Astrocyte (in vitro differentiated cells and primary cell): Measurements from ENCODE around the gene ID1. TPM values are rescaled to one million over a fixed set of nuclear protein-coding genes. Genes with fewer than 3 reads are reported as not detected.
"Not testable (repeated sequence)": the region's sequence is repeated elsewhere in the genome, so short reads cannot be mapped to it uniquely, and the experiment has no call there.

Experiments
- DNase-seq: peaks from one replicate; pipeline ENCODE4 v3.0.0-alpha.2; 2010; ENCODE audit warnings: low read depth
- FAIRE-seq: peaks from 2 replicates; lab custom pipeline; 2011; peaks lifted over from hg19 to GRCh38; lab: Jason Lieb, UNC
- H2AFZ ChIP-seq: 2 replicates; pipeline ENCODE4 v1.6.0; 2012; ENCODE audit warnings: low read depth, low read length, inconsistent platforms
- H3K27ac ChIP-seq: 2 replicates; pipeline ENCODE4 v1.5.1; 2011; ENCODE audit warnings: low read depth, low read length, inconsistent platforms
- H3K27me3 ChIP-seq: 2 replicates; pipeline ENCODE4 v1.6.0; 2011; ENCODE audit warnings: low read length, inconsistent platforms; ENCODE audit not compliant: insufficient read depth
- H3K36me3 ChIP-seq: 2 replicates; pipeline ENCODE4 v1.5.1; 2011; ENCODE audit warnings: low read length, inconsistent platforms; ENCODE audit not compliant: insufficient read depth
- H3K4me1 ChIP-seq: 2 replicates; pipeline ENCODE4 v1.5.1; 2011; ENCODE audit warnings: low read length, inconsistent platforms; ENCODE audit not compliant: insufficient read depth
- H3K4me2 ChIP-seq: 2 replicates; pipeline ENCODE4 v1.6.0; 2012; ENCODE audit warnings: low read length, inconsistent platforms
- H3K4me3 ChIP-seq: 2 replicates; pipeline ENCODE4 v1.5.1; 2011; ENCODE audit warnings: low read depth, mild to moderate bottlenecking, low read length, inconsistent platforms; ENCODE audit not compliant: insufficient read depth
- H3K79me2 ChIP-seq: 2 replicates; pipeline ENCODE4 v1.6.0; 2012; ENCODE audit warnings: mild to moderate bottlenecking, low read length, inconsistent platforms; ENCODE audit not compliant: insufficient read depth
- H3K9ac ChIP-seq: 2 replicates; pipeline ENCODE4 v1.6.0; 2012; ENCODE audit warnings: mild to moderate bottlenecking, low read length, inconsistent platforms
- H3K9me3 ChIP-seq: 2 replicates; pipeline ENCODE4 v1.5.1; 2012; ENCODE audit warnings: low read depth, mild to moderate bottlenecking, low read length, inconsistent platforms; ENCODE audit not compliant: insufficient read depth
- H4K20me1 ChIP-seq: 2 replicates; pipeline ENCODE4 v1.6.0; 2012; ENCODE audit warnings: low read length, inconsistent platforms; ENCODE audit not compliant: insufficient read depth
- H3K27ac Mint-ChIP-seq: one replicate; pipeline ENCODE4 v1.8.0; 2021; ENCODE audit warnings: mild to moderate bottlenecking, mixed read lengths; ENCODE audit not compliant: unreplicated experiment
- H3K27me3 Mint-ChIP-seq: one replicate; pipeline ENCODE4 v1.8.0; 2021; ENCODE audit warnings: low read depth, mixed read lengths; ENCODE audit not compliant: unreplicated experiment
- H3K36me3 Mint-ChIP-seq: one replicate; pipeline ENCODE4 v1.8.0; 2021; ENCODE audit warnings: low read depth, mixed read lengths; ENCODE audit not compliant: unreplicated experiment
- H3K4me1 Mint-ChIP-seq: one replicate; pipeline ENCODE4 v1.8.0; 2021; ENCODE audit warnings: low read depth, mixed read lengths; ENCODE audit not compliant: unreplicated experiment
- H3K4me3 Mint-ChIP-seq: one replicate; pipeline ENCODE4 v1.8.0; 2021; ENCODE audit warnings: mild to moderate bottlenecking, moderate library complexity, mixed read lengths; ENCODE audit not compliant: unreplicated experiment
- H3K9me3 Mint-ChIP-seq: one replicate; pipeline ENCODE4 v1.8.0; 2021; ENCODE audit warnings: mild to moderate bottlenecking, mixed read lengths; ENCODE audit not compliant: unreplicated experiment
- CTCF ChIP-seq: IDR thresholded peaks from 2 replicates; pipeline ENCODE4 v1.5.1; 2011; ENCODE audit warnings: low read depth, mild to moderate bottlenecking, inconsistent platforms, low read length, moderate library complexity; ENCODE audit not compliant: insufficient read depth
- EZH2 ChIP-seq: IDR thresholded peaks from 2 replicates; pipeline ENCODE4 v1.6.1; 2012; ENCODE audit warnings: mild to moderate bottlenecking, low read length, inconsistent platforms; ENCODE audit not compliant: insufficient read depth
- total RNA-seq: library from RNA; stranded (reverse); gene quantifications from 2 replicates; pipeline ENCODE4 v1.2.1, GENCODE V29; 2021

ID1 gene
- total RNA-seq, 1 donor from 2014 or later: 73.7 TPM

DNA sequence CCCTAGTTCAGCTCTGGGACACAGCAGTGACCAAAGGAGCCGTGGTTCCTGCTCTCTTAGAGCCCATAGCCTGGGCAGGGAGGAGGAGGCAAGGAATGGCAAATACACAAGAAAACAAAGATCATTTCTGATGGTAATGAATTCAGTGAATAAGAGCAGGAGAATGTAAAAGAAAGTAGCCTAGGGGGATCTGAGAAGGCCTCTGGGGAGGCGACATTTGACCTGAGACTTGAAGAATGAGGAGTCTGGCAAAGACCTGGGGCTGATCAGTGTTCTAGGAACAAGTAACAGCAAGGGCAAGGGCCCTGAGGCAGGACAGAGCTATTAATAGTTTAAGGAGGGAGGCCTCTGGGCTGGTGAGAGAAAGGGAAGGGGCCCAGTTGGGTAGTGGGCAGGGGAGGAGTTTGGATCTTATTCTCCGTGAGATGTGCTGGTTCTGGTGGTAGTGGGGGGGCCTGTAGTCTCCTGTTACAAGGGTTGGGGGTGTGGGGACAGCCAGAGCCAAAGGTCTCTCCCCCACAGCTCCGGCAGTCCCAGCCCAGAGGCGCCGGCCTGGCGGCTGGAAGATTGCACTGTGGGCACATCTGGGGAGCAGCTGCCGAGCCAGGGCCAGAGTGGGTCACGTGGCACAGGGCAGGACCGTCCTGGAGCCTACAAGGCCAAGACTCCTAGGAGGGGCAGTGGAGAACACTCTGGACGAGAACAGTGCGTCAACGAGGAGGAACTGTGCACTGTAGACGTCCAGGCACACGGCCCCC lies 9.3 kb upstream of the ID1 start:
- TF ChIP-seq EZH2 (no peak), CTCF (no peak)
- H3K36me3 Mint-ChIP-seq: peaks cover 1% of the 10 kb centered on the region
- peak overlapping the region; percentile 73 for H2AFZ ChIP-seq

DNA sequence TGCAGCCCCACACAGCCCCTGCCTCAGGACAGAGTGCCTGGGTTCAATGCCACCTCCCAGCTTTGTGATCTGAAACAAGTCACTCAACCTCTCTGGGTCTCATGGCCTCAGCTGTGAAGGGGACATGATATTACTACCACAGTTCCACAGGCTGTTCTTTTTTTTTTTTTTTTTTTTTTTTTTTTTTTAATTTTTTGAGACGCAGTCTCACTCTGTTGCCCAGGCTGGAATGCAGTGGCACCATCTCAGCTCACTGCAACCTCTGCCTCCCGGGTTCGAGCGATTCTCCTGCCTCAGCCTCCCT lies 8.7 kb upstream of the ID1 start:
- H3K4me1 ChIP-seq: peaks cover 26% of the 10 kb centered on the region
- not testable (repeated sequence) for H3K79me2 ChIP-seq, H3K27me3 Mint-ChIP-seq, H3K4me3 ChIP-seq, DNase-seq, H3K36me3 ChIP-seq, H3K9me3 ChIP-seq, H3K9me3 Mint-ChIP-seq, H3K27ac Mint-ChIP-seq, FAIRE-seq, H3K4me3 Mint-ChIP-seq, H4K20me1 ChIP-seq, H3K27me3 ChIP-seq, H3K4me2 ChIP-seq, H3K36me3 Mint-ChIP-seq
- H2AFZ ChIP-seq: peak overlapping the region; percentile 73
- peak overlapping the region; percentile 48 for H3K27ac ChIP-seq
- H3K4me1 Mint-ChIP-seq: peaks cover 11% of the 10 kb centered on the region
- peak overlapping the region; percentile 36 for H3K9ac ChIP-seq

More for the DNA sequence above, 9.3 kb upstream of the ID1 start:
- Histone ChIP-seq H3K79me2 (no peaks in the 10 kb centered on the region), H3K36me3 (no peaks in the 10 kb centered on the region), H3K4me3 (no peak overlapping the region), H3K9ac (peak overlapping the region; percentile 36), H3K4me2 (peak overlapping the region; percentile 25), H3K27me3 (no peaks in the 10 kb centered on the region), H3K27ac (peak overlapping the region; percentile 48), H3K9me3 (no peaks in the 10 kb centered on the region), H3K4me1 (peaks cover 26% of the 10 kb centered on the region), H4K20me1 (no peaks in the 10 kb centered on the region)
- FAIRE-seq (no peak), DNase-seq (peak; percentile 73)
- peaks cover 3% of the 10 kb centered on the region for H3K9me3 Mint-ChIP-seq
- peak overlapping the region; percentile 6 for H3K27ac Mint-ChIP-seq
- no peaks in the 10 kb centered on the region for H3K27me3 Mint-ChIP-seq
- H3K4me3 Mint-ChIP-seq: no peak overlapping the region
- H3K4me1 Mint-ChIP-seq: peaks cover 11% of the 10 kb centered on the region

- H3K27ac Mint-ChIP-seq: no peak overlapping the region
- Histone ChIP-seq H2AFZ (no peak overlapping the region), H3K9me3 (no peaks in the 10 kb centered on the region), H3K4me3 (no peak overlapping the region), H3K9ac (no peak overlapping the region), H3K79me2 (no peaks in the 10 kb centered on the region), H3K4me1 (peaks cover 26% of the 10 kb centered on the region), H3K36me3 (no peaks in the 10 kb centered on the region), H3K4me2 (no peak overlapping the region), H3K27ac (no peak overlapping the region), H3K27me3 (no peaks in the 10 kb centered on the region), H4K20me1 (no peaks in the 10 kb centered on the region)
- peaks cover 1% of the 10 kb centered on the region for H3K36me3 Mint-ChIP-seq
- H3K4me1 Mint-ChIP-seq: peaks cover 11% of the 10 kb centered on the region
- no peak overlapping the region for H3K4me3 Mint-ChIP-seq
- no peak for TF ChIP-seq EZH2
- no peak for TF ChIP-seq CTCF
- no peaks in the 10 kb centered on the region for H3K27me3 Mint-ChIP-seq
- no peak for DNase-seq
- H3K9me3 Mint-ChIP-seq: peaks cover 4% of the 10 kb centered on the region
- no peak for FAIRE-seq
These were observed 8.1 kb upstream of the ID1 start for GRCh38 chr20:31596831-31597480.
